Right lobe of liver (tissue), 4 donors: ENCODE results near the gene ANKRD13B.
A peak's percentile ranks its signal among the peaks of the same experiment; 100 is the strongest.

Source experiments
- POLR2A ChIP-seq: fragments of 450-650 bp; IDR thresholded peaks from one replicate; pipeline ENCODE4 v1.6.1; 2017; ENCODE audit warnings: antibody characterized with exemption, mild to moderate bottlenecking
- TF ChIP-seq, protein P1 (sequence below), 4 donors: fragments of 200-600 bp in 3 of 4; fragments of 450-650 bp in 1 of 4; IDR thresholded peaks; one replicate each; pipeline versions ENCODE4 v1.5.1 to v1.8.0; 2016 to 2022; ENCODE audit warnings: antibody characterized with exemption in 4 of 4, mild to moderate bottlenecking in 2 of 4
- donor health status: DM: no; HTN: no; CAD: no.
- donor health status: DM: no; HTN: no; CAD: no.
- donor health status: DM: no; HTN: yes; CAD: no.

DNA sequence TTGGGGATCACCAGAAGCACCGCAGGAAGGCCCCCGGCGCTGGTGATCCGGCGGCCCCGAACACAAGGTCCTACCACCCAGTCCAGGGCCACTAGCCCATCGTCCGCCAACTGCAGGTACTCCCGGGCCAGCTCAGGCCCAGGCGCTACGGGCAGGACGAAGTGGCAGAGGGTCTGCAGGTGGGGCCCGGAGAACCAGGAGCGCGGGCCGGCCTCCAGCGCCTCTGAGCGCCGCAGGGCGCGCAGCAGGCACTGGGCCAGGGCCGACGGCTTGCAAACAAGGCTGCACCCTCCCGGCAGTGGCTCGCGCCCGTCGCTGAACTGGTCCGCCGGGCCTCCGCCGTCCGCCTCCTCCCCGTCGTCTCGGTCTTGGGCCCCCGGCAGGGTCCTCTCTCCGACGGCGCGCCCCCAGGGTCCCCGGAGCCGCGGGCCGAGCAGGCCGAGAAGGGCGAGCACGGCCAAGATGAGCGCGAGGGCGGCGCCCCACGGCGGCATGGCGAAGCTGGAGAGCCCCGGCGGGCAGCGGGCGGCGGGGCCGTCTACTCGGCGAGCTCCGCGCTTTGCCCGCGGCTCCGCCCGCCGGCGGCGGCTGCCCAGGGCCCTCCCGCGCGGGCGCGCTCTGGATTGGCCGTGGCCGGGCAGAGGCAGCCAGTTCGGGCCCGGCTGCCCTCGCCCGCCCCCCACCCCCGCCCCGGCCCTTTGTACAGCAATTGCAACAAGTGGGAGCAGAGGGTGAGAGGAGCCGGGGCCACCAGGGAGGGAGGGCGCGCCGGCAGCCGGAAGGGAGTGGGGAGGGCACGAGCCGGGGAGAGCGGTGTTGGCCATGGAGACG, 26.2 kb upstream of the ANKRD13B start, which contains the start of gene ABHD15:
- TF ChIP-seq POLR2A = peak; percentile 87
- TF ChIP-seq, protein P1, sequence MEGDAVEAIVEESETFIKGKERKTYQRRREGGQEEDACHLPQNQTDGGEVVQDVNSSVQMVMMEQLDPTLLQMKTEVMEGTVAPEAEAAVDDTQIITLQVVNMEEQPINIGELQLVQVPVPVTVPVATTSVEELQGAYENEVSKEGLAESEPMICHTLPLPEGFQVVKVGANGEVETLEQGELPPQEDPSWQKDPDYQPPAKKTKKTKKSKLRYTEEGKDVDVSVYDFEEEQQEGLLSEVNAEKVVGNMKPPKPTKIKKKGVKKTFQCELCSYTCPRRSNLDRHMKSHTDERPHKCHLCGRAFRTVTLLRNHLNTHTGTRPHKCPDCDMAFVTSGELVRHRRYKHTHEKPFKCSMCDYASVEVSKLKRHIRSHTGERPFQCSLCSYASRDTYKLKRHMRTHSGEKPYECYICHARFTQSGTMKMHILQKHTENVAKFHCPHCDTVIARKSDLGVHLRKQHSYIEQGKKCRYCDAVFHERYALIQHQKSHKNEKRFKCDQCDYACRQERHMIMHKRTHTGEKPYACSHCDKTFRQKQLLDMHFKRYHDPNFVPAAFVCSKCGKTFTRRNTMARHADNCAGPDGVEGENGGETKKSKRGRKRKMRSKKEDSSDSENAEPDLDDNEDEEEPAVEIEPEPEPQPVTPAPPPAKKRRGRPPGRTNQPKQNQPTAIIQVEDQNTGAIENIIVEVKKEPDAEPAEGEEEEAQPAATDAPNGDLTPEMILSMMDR (IDR thresholded peaks at IDR 0.05) = no peak
